IMR-90 (cell line): ENCODE measurements around the gene NR2F1. TPM values are rescaled to one million over a fixed set of nuclear protein-coding genes. Genes with fewer than 3 reads are reported as not detected.

Experiments
- ATAC-seq: fragments of 200-7000 bp; cut with Tn5 transposase; 2 replicates; pipeline ENCODE4 v1.9.1; 2020; ENCODE audit warnings: low read depth, mild to moderate bottlenecking, moderate library complexity
- BruUV-seq: library from RNA; stranded (reverse); fragments of 400-500 nt; replicated peaks from 2 replicates; lab custom pipeline; 2021; lab: Mats Ljungman, UMichigan
- CTCF ChIA-PET: fragments of 300-600 bp; formaldehyde crosslinking; extraction: SDS; loops from one replicate; lab custom pipeline; 2021; ENCODE audit warnings: antibody characterized with exemption; lab: Yijun Ruan, JAX
- POLR2A ChIA-PET: fragments of 300-600 bp; sonication (Branson Sonifier 250); formaldehyde crosslinking; loops from one replicate; lab custom pipeline; 2022; ENCODE audit warnings: antibody characterized with exemption; ENCODE audit not compliant: unreplicated experiment; lab: Charles Lee
- DNase-seq: peaks from one replicate; pipeline ENCODE4 v3.0.0; 2013
- H2AFZ ChIP-seq: replicated peaks from 2 replicates; pipeline ENCODE3; 2013; ENCODE audit warnings: low read length, mild to moderate bottlenecking; ENCODE audit not compliant: poor library complexity
- H2AK5ac ChIP-seq: 2 replicates; pipeline ENCODE4 v1.6.1; 2013; ENCODE audit warnings: low read depth, low read length, inconsistent platforms
- H2AK9ac ChIP-seq: replicated peaks from 2 replicates; pipeline ENCODE3; 2013; ENCODE audit warnings: mild to moderate bottlenecking, low read depth, low read length, moderate library complexity; ENCODE audit not compliant: poor library complexity
- H2BK120ac ChIP-seq: 2 replicates; pipeline ENCODE4 v1.6.1; 2013; ENCODE audit warnings: low read depth, low read length, inconsistent platforms
- H2BK15ac ChIP-seq: 3 replicates; pipeline ENCODE4 v1.6.1; 2013; ENCODE audit warnings: low read depth, low read length, inconsistent platforms
- H2BK20ac ChIP-seq: 2 replicates; pipeline ENCODE4 v1.6.1; 2013; ENCODE audit warnings: low read depth, mild to moderate bottlenecking, inconsistent platforms, low read length, moderate library complexity
- H2BK5ac ChIP-seq: 2 replicates; pipeline ENCODE4 v1.6.1; 2013; ENCODE audit warnings: mild to moderate bottlenecking, low read depth, low read length, inconsistent platforms; ENCODE audit not compliant: poor library complexity, severe bottlenecking
- H3K14ac ChIP-seq: replicated peaks from 2 replicates; pipeline ENCODE4 v1.6.1; 2013; ENCODE audit warnings: low read depth, low read length, inconsistent platforms
- H3K18ac ChIP-seq: 2 replicates; pipeline ENCODE4 v1.6.1; 2013; ENCODE audit warnings: low read depth, low read length, control low read depth
- H3K23ac ChIP-seq: 2 replicates; pipeline ENCODE4 v1.6.1; 2013; ENCODE audit warnings: low read depth, low read length, inconsistent platforms
- H3K27ac ChIP-seq: 2 replicates; pipeline ENCODE4 v1.5.1; 2013; ENCODE audit warnings: mild to moderate bottlenecking, control low read depth, low read length; ENCODE audit not compliant: insufficient read depth
- H3K27me3 ChIP-seq: 2 replicates; pipeline ENCODE4 v1.6.1; 2013; ENCODE audit warnings: low read length; ENCODE audit not compliant: control insufficient read depth, insufficient read depth
- H3K36me3 ChIP-seq: 2 replicates; pipeline ENCODE4 v1.6.1; 2013; ENCODE audit warnings: low read length, mixed read lengths; ENCODE audit not compliant: control insufficient read depth, insufficient read depth
- H3K4ac ChIP-seq: 2 replicates; pipeline ENCODE4 v1.6.1; 2013; ENCODE audit warnings: low read depth, low read length, inconsistent platforms
- H3K4me1 ChIP-seq: 2 replicates; pipeline ENCODE4 v1.6.1; 2013; ENCODE audit warnings: low read length, mixed read lengths; ENCODE audit not compliant: control insufficient read depth, insufficient read depth
- H3K4me2 ChIP-seq: 2 replicates; pipeline ENCODE4 v1.6.1; 2013; ENCODE audit warnings: low read depth, mild to moderate bottlenecking, control low read depth, low read length, moderate library complexity
- H3K4me3 ChIP-seq: 2 replicates; pipeline ENCODE4 v1.5.1; 2013; ENCODE audit warnings: low read depth, mild to moderate bottlenecking, control low read depth, low read length, moderate library complexity; ENCODE audit not compliant: insufficient read depth
- H3K56ac ChIP-seq: 2 replicates; pipeline ENCODE4 v1.6.1; 2013; ENCODE audit warnings: low read length, inconsistent platforms; ENCODE audit not compliant: insufficient read depth; ENCODE audit errors: extremely low read depth
- H3K79me1 ChIP-seq, 2 experiments: 2 replicates each; pipeline ENCODE4 v1.6.1; 2013; ENCODE audit warnings: low read length in 2 of 2, inconsistent platforms in 1 of 2, low read depth in 1 of 2
- H3K9ac ChIP-seq: 2 replicates; pipeline ENCODE4 v1.6.1; 2013; ENCODE audit warnings: low read depth, low read length, control low read depth
- H3K9me1 ChIP-seq: 2 replicates; pipeline ENCODE4 v1.6.1; 2013; ENCODE audit warnings: low read length, inconsistent platforms; ENCODE audit not compliant: insufficient read depth
- H3K9me3 ChIP-seq: 2 replicates; pipeline ENCODE4 v1.6.1; 2013; ENCODE audit warnings: low read length; ENCODE audit not compliant: control insufficient read depth, insufficient read depth
- H4K20me1 ChIP-seq: 2 replicates; pipeline ENCODE4 v1.6.1; 2013; ENCODE audit warnings: low read length, inconsistent platforms; ENCODE audit not compliant: insufficient read depth
- H4K5ac ChIP-seq: 2 replicates; pipeline ENCODE4 v1.6.1; 2013; ENCODE audit warnings: mild to moderate bottlenecking, low read depth, low read length, control low read depth
- H4K8ac ChIP-seq, 2 experiments: 2 replicates each; pipeline ENCODE4 v1.6.1; 2013; ENCODE audit warnings: low read depth in 2 of 2, low read length in 2 of 2, control low read depth in 1 of 2, inconsistent platforms in 1 of 2
- H4K91ac ChIP-seq: 2 replicates; pipeline ENCODE4 v1.6.1; 2013; ENCODE audit warnings: low read depth, low read length, inconsistent platforms; ENCODE audit not compliant: insufficient read depth
- BHLHE40 ChIP-seq: fragments of 150-350 bp; IDR thresholded peaks from 2 replicates; pipeline ENCODE4 v1.6.1; 2016; ENCODE audit warnings: mild to moderate bottlenecking, low read depth, low read length
- CEBPB ChIP-seq: IDR thresholded peaks from 2 replicates; pipeline ENCODE4 v1.6.1; 2012; ENCODE audit warnings: low read depth, low read length, improper control_type of control experiment
- FOS ChIP-seq: fragments of 150-350 bp; IDR thresholded peaks from 2 replicates; pipeline ENCODE4 v1.6.1; 2016; ENCODE audit warnings: low read depth, low read length
- MAFK ChIP-seq: IDR thresholded peaks from 2 replicates; pipeline ENCODE4 v1.6.1; 2012; ENCODE audit warnings: low read depth, low read length, improper control_type of control experiment
- MAZ ChIP-seq: IDR thresholded peaks from 2 replicates; pipeline ENCODE4 v1.6.1; 2012; ENCODE audit warnings: low read depth, mild to moderate bottlenecking, low read length, improper control_type of control experiment, moderate library complexity, borderline replicate concordance
- RCOR1 ChIP-seq: IDR thresholded peaks from 2 replicates; pipeline ENCODE4 v1.6.1; 2012; ENCODE audit warnings: mild to moderate bottlenecking, low read length, improper control_type of control experiment; ENCODE audit not compliant: insufficient replicate concordance
- RFX5 ChIP-seq: IDR thresholded peaks from 2 replicates; pipeline ENCODE4 v1.8.0; 2012; ENCODE audit warnings: low read depth, mild to moderate bottlenecking, low read length, moderate library complexity
- SMC3 ChIP-seq: fragments of 150-350 bp; IDR thresholded peaks from 2 replicates; pipeline ENCODE4 v1.6.1; 2016; ENCODE audit warnings: low read depth, mild to moderate bottlenecking, antibody characterized with exemption, low read length, moderate library complexity
- WGBS, 2 experiments: methylation state at CpG; one replicate each; pipeline versions ENCODE4 v1.1.5 to v1.1.7; 2013; ENCODE audit warnings: missing lambda C conversion rate in 2 of 2; ENCODE audit not compliant: insufficient read length in 1 of 2; ENCODE audit errors: extremely low coverage in 2 of 2; 5-methylcytosine and 5-hydroxymethylcytosine counted together
- dilution Hi-C: fragments of 300-500 bp; cut with HindIII; formaldehyde crosslinking; loops from one replicate; pipeline ENCODE4 v1.14.3; 2018; ENCODE audit warnings: low sequenced_read_pairs; ENCODE audit not compliant: unreplicated experiment
- in situ Hi-C: fragments of 300-500 bp; cut with MboI; formaldehyde crosslinking; loops from 3 replicates; pipeline ENCODE4 v1.14.3; 2019; ENCODE audit warnings: low sequenced_read_pairs, inconsistent platforms, mixed read lengths
- intact Hi-C: fragments of 100-400 bp; cut with micrococcal nuclease; formaldehyde crosslinking; loops from 2 replicates; pipeline ENCODE4 v1.10.0; 2022
- polyA plus RNA-seq, 3 experiments: library from polyadenylated mRNA; depleted of rRNA; stranded (reverse); fragments of >200 nt; gene quantifications; 2 replicates each; pipeline ENCODE4 v1.2.3, GENCODE V29; 2012; ENCODE audit warnings: low replicate concordance in 1 of 3
- total RNA-seq: library from RNA; depleted of rRNA; stranded (reverse); fragments of >200 nt; gene quantifications from 2 replicates; pipeline ENCODE4 v1.2.3, GENCODE V29; 2012
- TF ChIP-seq, protein P1 (sequence below): fragments of 150-350 bp; IDR thresholded peaks from 2 replicates; pipeline ENCODE4 v1.6.1; 2017; ENCODE audit warnings: mild to moderate bottlenecking, antibody characterized with exemption, low read length, low read depth
- TF ChIP-seq, protein P2 (sequence below): conservative IDR thresholded peaks from 2 replicates; pipeline ENCODE4 v1.5.1; 2012; ENCODE audit warnings: mild to moderate bottlenecking, low read depth, low read length, improper control_type of control experiment

NR2F1 gene
- total and polyA plus RNA-seq, 2 of the 4 experiments (the other 2 are of a cell fraction), result 19.0 to 160 TPM

DNA sequence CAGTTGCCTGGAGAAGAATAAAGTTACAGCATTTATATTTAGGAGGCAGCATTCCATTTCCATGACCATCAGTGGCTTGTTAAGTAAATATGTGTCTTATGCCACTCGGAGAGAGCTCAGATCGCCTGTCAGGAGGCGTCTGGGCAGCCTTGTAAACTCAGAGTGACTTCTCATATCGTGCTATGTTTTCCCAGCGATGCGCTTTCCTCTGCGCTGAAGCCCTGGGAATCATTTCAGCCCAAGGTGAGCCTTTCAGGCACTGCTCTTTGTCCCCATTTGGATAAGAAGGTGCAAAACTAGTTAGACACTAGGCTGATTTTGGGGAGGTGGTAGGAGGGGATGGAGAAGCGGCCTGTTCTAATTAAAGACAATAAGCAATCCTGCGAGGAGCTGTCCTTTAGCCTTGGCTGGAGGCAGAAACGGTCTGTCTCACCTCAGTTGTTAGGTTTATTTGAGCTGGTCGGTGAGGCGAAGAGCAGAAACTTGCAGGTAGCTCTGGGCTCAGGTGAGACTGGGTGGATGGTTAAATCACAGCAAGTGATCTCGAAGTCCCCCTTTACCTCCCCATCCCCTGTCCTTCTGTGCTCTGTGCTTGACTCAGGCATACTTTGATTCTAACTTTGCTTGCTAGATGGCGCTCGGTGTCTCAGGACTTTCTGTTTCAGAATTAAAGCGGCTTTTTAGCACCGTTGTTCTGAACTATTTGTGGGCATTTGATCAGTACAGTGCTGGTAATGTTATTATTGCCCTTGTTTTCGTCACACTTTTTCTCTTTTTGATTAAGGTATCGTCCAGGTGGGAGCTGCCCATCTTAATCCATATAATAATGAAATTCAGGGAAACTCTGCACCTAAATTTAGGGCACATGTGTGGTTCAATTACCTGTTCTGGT lies 24.6 kb downstream of the NR2F1 start:
- peak overlapping the region; percentile 70; the same call in 1 of the 2 replicates for H3K14ac ChIP-seq
- H3K9me3 ChIP-seq, result no peaks in the 10 kb centered on the region
- POLR2A ChIA-PET, result no interaction called here
- H3K4ac ChIP-seq, result peak overlapping the region; percentile 77
- peak; percentile 89 for DNase-seq
- H2BK120ac ChIP-seq, result peak overlapping the region; percentile 68
- H3K36me3 ChIP-seq, result no peaks in the 10 kb centered on the region
- 0 out of 2 replicates have a peak, but pooled peaks cover 4% of the 10 kb centered on the region for H4K20me1 ChIP-seq
- no peak overlapping the region for H4K5ac ChIP-seq
- in situ Hi-C loops (loop anchor here (5.0 kb wide), 1 partner anchor 185 kb away; no protein-coding TSS in a partner anchor), intact Hi-C loops (loop anchor here (2.0 to 10.0 kb wide), 7 partner anchors 181 to 1007 kb away; partner anchors contain the start of genes KIAA0825 and SLF1), dilution Hi-C loops (no loop called here)
- H3K4me3 ChIP-seq, result peak overlapping the region; percentile 41
- peak overlapping the region; percentile 94 for H3K4me2 ChIP-seq
- H4K91ac ChIP-seq, result peak overlapping the region; percentile 30; the same call in 1 of the 2 replicates
- 0 out of 2 replicates have a peak, but pooled peaks cover 2% of the 10 kb centered on the region for H3K9me1 ChIP-seq
- peak overlapping the region; percentile 79 for H2BK20ac ChIP-seq
- H3K23ac ChIP-seq, result peak overlapping the region; percentile 55
- peaks cover 0 to 13% of the 10 kb centered on the region in 2 experiments; a peak in 2 of 4 replicates for H3K79me1 ChIP-seq
- H2AFZ ChIP-seq, result peak overlapping the region; percentile 81
- H4K8ac ChIP-seq, result peak overlapping the region in 1 of 2 experiments; percentile 24; a peak in 1 of 4 replicates
- H3K27me3 ChIP-seq, result peaks cover 18% of the 10 kb centered on the region
- H2BK15ac ChIP-seq, result peak overlapping the region; percentile 57; the same call in 2 of the 3 replicates
- H3K56ac ChIP-seq, result peak overlapping the region; percentile 22; the same call in 1 of the 2 replicates
- ATAC-seq, result peak; percentile 75
- H3K18ac ChIP-seq, result peak overlapping the region; percentile 5; the same call in 1 of the 2 replicates
- peak overlapping the region; percentile 68; the same call in 1 of the 2 replicates for H2AK5ac ChIP-seq
- H3K4me1 ChIP-seq, result peaks cover 5% of the 10 kb centered on the region
- 0 out of 2 replicates have a peak overlapping the region, but pooled peaks have one; percentile 36 for H3K9ac ChIP-seq
- WGBS, 2 experiments, result 0% methylated on average over 1 of the region's 19 CpGs; no CpG with 5 or more reads in 1 of the 2 experiments
- CTCF ChIA-PET, result interaction anchor here (0.6 to 2.0 kb wide), 9 partner anchors 13 to 301 kb away, joined by 3 to 13 read pairs (median 4); partner anchors contain the start of gene NR2F1
- peak overlapping the region; percentile 81 for H2AK9ac ChIP-seq
- peak overlapping the region; percentile 38; the same call in 1 of the 2 replicates for H3K27ac ChIP-seq
- no TSS peak for BruUV-seq
- peak overlapping the region; percentile 25 for H2BK5ac ChIP-seq
- peak; percentile 6 for TF ChIP-seq RCOR1
- 0 out of 2 replicates have a peak, but pooled peaks have one; percentile 3 for TF ChIP-seq CEBPB
- TF ChIP-seq, protein P1, sequence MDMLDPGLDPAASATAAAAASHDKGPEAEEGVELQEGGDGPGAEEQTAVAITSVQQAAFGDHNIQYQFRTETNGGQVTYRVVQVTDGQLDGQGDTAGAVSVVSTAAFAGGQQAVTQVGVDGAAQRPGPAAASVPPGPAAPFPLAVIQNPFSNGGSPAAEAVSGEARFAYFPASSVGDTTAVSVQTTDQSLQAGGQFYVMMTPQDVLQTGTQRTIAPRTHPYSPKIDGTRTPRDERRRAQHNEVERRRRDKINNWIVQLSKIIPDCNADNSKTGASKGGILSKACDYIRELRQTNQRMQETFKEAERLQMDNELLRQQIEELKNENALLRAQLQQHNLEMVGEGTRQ, result no peak
- TF ChIP-seq FOS, result peak; percentile 48; the same call in 1 of the 2 replicates
- TF ChIP-seq SMC3, result peak; percentile 58
- peak; percentile 20; the same call in 1 of the 2 replicates for TF ChIP-seq BHLHE40
- TF ChIP-seq MAFK, result no peak
- TF ChIP-seq RFX5, result no peak
- TF ChIP-seq, protein P2, sequence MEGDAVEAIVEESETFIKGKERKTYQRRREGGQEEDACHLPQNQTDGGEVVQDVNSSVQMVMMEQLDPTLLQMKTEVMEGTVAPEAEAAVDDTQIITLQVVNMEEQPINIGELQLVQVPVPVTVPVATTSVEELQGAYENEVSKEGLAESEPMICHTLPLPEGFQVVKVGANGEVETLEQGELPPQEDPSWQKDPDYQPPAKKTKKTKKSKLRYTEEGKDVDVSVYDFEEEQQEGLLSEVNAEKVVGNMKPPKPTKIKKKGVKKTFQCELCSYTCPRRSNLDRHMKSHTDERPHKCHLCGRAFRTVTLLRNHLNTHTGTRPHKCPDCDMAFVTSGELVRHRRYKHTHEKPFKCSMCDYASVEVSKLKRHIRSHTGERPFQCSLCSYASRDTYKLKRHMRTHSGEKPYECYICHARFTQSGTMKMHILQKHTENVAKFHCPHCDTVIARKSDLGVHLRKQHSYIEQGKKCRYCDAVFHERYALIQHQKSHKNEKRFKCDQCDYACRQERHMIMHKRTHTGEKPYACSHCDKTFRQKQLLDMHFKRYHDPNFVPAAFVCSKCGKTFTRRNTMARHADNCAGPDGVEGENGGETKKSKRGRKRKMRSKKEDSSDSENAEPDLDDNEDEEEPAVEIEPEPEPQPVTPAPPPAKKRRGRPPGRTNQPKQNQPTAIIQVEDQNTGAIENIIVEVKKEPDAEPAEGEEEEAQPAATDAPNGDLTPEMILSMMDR, result peak; percentile 64
- no peak for TF ChIP-seq MAZ
